HEK293 (cell line): ENCODE measurements around the gene CD101.

Experiments
- CTCF ChIA-PET: fragments of 350-600 bp; formaldehyde crosslinking; extraction: SDS; loops from one replicate; lab custom pipeline; 2021; ENCODE audit warnings: antibody characterized with exemption; lab: Yijun Ruan, JAX
- POLR2A ChIA-PET: fragments of 300-600 bp; formaldehyde crosslinking; extraction: SDS; loops from one replicate; lab custom pipeline; 2020; ENCODE audit warnings: antibody characterized with exemption, inconsistent platforms; lab: Yijun Ruan, JAX
- H3K27ac ChIP-seq: fragments of 200-500 bp; sonication (Bioruptor generic); 2 replicates; pipeline ENCODE4 v1.5.1; 2014; ENCODE audit warnings: low read depth, low read length, control low read depth, inconsistent platforms; ENCODE audit errors: extremely low read depth
- H3K36me3 ChIP-seq, 2 experiments: fragments of 200-500 bp in 1 of 2; sonication (Bioruptor generic) in 1 of 2; 1 replicate in 1 of 2; 2 replicates in 1 of 2; pipeline ENCODE4 v1.5.1; 2014 to 2017; ENCODE audit warnings: inconsistent platforms in 2 of 2, low read length in 2 of 2; ENCODE audit not compliant: control insufficient read depth in 2 of 2, insufficient read depth in 1 of 2
- H3K4me1 ChIP-seq: fragments of 200-500 bp; sonication (Bioruptor generic); 2 replicates; pipeline ENCODE4 v1.5.1; 2014; ENCODE audit warnings: mild to moderate bottlenecking, low read length, inconsistent platforms; ENCODE audit not compliant: control insufficient read depth, insufficient read depth
- H3K4me3 ChIP-seq: 2 replicates; pipeline ENCODE4 v1.5.1; 2011; ENCODE audit warnings: low read depth, mild to moderate bottlenecking, control low read depth, low read length, moderate library complexity
- H3K9me3 ChIP-seq: fragments of 200-500 bp; sonication (Bioruptor generic); 2 replicates; pipeline ENCODE4 v1.5.1; 2014; ENCODE audit warnings: low read depth, low read length, inconsistent platforms; ENCODE audit not compliant: control insufficient read depth, insufficient read depth
- PRDM10 ChIP-seq: fragments of 450-650 bp; formaldehyde crosslinking; IDR thresholded peaks from 2 replicates; pipeline ENCODE4 v1.5.1; 2016; ENCODE audit warnings: missing biosample characterization, missing genetic modification characterization
- SCRT1 ChIP-seq: fragments of 450-650 bp; formaldehyde crosslinking; IDR thresholded peaks from 2 replicates; pipeline ENCODE4 v1.5.1; 2016; ENCODE audit warnings: missing biosample characterization, missing genetic modification characterization, borderline replicate concordance
- ZNF148 ChIP-seq: fragments of 450-650 bp; formaldehyde crosslinking; IDR thresholded peaks from 2 replicates; pipeline ENCODE4 v1.5.0; 2017; ENCODE audit warnings: missing biosample characterization, missing genetic modification characterization, borderline replicate concordance
- TF ChIP-seq, protein P1 (sequence below): fragments of 450-650 bp; formaldehyde crosslinking; IDR thresholded peaks from 2 replicates; pipeline ENCODE4 v1.5.1; 2016; ENCODE audit warnings: missing biosample characterization, missing genetic modification characterization

CD101 gene

GRCh38 chr1:117068580-117068979 lies 67.0 kb downstream of the CD101 start (continued):
- no peak for TF ChIP-seq ZNF148 (tag by site-specific recombination)
- TF ChIP-seq, all 188 proteins: peak for 0

DNA sequence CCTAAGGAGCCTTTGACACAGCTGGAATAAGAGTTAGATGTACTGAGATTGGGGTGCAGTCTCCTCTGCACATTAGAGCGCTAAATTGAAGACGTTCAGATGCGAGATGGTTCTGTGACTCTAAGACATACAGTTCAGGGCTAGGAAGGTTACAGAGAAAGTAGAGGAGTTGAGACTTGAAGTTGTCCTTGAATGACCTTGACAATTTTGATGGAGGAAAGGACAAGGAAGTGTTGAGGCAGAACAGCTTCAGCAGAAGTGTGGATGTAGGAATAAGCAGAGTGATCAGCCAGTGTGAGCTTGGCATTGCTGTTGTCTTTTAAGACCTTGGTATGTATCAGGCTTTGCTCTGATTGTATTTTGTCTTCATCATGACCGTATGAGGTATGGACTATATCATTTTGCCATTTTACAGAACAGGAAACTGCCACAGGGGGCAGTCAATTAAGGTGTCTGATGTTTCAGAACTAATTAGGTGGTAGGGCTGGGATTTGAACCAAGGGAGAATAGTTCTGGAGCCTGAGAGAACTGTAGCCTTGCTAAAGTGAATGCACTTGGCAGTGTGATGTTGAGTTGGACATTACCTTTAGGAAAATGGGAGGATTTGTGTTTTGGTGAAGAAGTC lies 67.8 kb downstream of the CD101 start:
- H3K4me1 ChIP-seq = no peaks in the 10 kb centered on the region
- H3K36me3 ChIP-seq = peaks cover 16 to 32% of the 10 kb centered on the region in 2 experiments
- POLR2A ChIA-PET = interaction anchor here (1.9 kb wide), 1 partner anchor 9 kb away, joined by 7 read pairs; the partner anchor contains the start of gene TTF2
- no peak for TF ChIP-seq SCRT1 (tag by site-specific recombination)
- TF ChIP-seq, all 188 proteins: peak for 0
- no peak overlapping the region for H3K27ac ChIP-seq
- CTCF ChIA-PET = interaction anchor here (0.7 to 7.5 kb wide), 9 partner anchors 9 to 466 kb away, joined by 3 to 101 read pairs (median 3); partner anchors contain the start of gene TTF2
- H3K4me3 ChIP-seq = no peak overlapping the region
- no peaks in the 10 kb centered on the region for H3K9me3 ChIP-seq

GRCh38 chr1:117070124-117070523 lies 68.6 kb downstream of the CD101 start:
- CTCF ChIA-PET = interaction anchor here (0.6 to 7.5 kb wide), 6 partner anchors 10 to 688 kb away, joined by 3 to 101 read pairs (median 6); partner anchors contain the start of gene TTF2

More at GRCh38 chr1:117070124-117070523, 68.6 kb downstream of the CD101 start:
- no peaks in the 10 kb centered on the region for H3K9me3 ChIP-seq
- no peaks in the 10 kb centered on the region for H3K4me1 ChIP-seq
- no peak overlapping the region for H3K27ac ChIP-seq
- peaks cover 19 to 37% of the 10 kb centered on the region in 2 experiments for H3K36me3 ChIP-seq
- POLR2A ChIA-PET = no interaction called here
- TF ChIP-seq PRDM10 (tag by site-specific recombination) = no peak
- TF ChIP-seq, protein P1, sequence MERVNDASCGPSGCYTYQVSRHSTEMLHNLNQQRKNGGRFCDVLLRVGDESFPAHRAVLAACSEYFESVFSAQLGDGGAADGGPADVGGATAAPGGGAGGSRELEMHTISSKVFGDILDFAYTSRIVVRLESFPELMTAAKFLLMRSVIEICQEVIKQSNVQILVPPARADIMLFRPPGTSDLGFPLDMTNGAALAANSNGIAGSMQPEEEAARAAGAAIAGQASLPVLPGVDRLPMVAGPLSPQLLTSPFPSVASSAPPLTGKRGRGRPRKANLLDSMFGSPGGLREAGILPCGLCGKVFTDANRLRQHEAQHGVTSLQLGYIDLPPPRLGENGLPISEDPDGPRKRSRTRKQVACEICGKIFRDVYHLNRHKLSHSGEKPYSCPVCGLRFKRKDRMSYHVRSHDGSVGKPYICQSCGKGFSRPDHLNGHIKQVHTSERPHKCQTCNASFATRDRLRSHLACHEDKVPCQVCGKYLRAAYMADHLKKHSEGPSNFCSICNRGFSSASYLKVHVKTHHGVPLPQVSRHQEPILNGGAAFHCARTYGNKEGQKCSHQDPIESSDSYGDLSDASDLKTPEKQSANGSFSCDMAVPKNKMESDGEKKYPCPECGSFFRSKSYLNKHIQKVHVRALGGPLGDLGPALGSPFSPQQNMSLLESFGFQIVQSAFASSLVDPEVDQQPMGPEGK (tag by site-specific recombination) = no peak
- no peak overlapping the region for H3K4me3 ChIP-seq
